PFSK-1 (cell line): ENCODE data around the gene UBAP2.

Experiments
- FOXP2 ChIP-seq: optimal IDR thresholded peaks from 2 replicates; pipeline ENCODE3; 2011; ENCODE audit warnings: borderline replicate concordance, control low read depth, inconsistent platforms; ENCODE audit not compliant: insufficient read depth; ENCODE audit errors: extremely low read length, extremely low read depth
- POLR2AphosphoS5 ChIP-seq: IDR thresholded peaks from 2 replicates; pipeline ENCODE4 v1.6.1; 2012; ENCODE audit warnings: low read depth, mild to moderate bottlenecking, control low read depth, low read length, moderate library complexity
- REST ChIP-seq, 2 experiments: IDR thresholded peaks; 2 replicates each; pipeline versions ENCODE4 v1.6.1 to v1.8.0; 2011 to 2012; ENCODE audit warnings: low read depth in 2 of 2, low read length in 2 of 2, control low read depth in 1 of 2, inconsistent platforms in 1 of 2, mild to moderate bottlenecking in 1 of 2, moderate library complexity in 1 of 2; ENCODE audit not compliant: insufficient read depth in 1 of 2
- SIN3A ChIP-seq: IDR thresholded peaks from 2 replicates; pipeline ENCODE4 v1.6.1; 2012; ENCODE audit warnings: mild to moderate bottlenecking, low read length, moderate library complexity, borderline replicate concordance; ENCODE audit not compliant: insufficient read depth
- TAF1 ChIP-seq: IDR thresholded peaks from 2 replicates; pipeline ENCODE4 v1.6.1; 2012; ENCODE audit warnings: low read length, control low read depth, borderline replicate concordance; ENCODE audit not compliant: insufficient read depth

The UBAP2 gene

GRCh38 chr9:34025062-34025461, 23.6 kb downstream of the UBAP2 start:
- TF ChIP-seq POLR2AphosphoS5, result no peak
- TF ChIP-seq TAF1, result no peak
- no peak for TF ChIP-seq SIN3A
- no peak for TF ChIP-seq FOXP2
- TF ChIP-seq REST (IDR thresholded peaks at IDR 0.05; ENCODE audit: insufficient read depth in 1 of 2, low read depth in 2 of 2, low read length in 2 of 2), result no peak

GRCh38 chr9:34016149-34016548, 32.5 kb downstream of the UBAP2 start:
- no peak for TF ChIP-seq TAF1
- no peak for TF ChIP-seq FOXP2
- no peak for TF ChIP-seq POLR2AphosphoS5
- TF ChIP-seq REST (IDR thresholded peaks at IDR 0.05; ENCODE audit: insufficient read depth in 1 of 2, low read depth in 2 of 2, low read length in 2 of 2), result no peak
- no peak for TF ChIP-seq SIN3A

- TF ChIP-seq SIN3A (no peak), FOXP2 (no peak), REST (IDR thresholded peaks at IDR 0.05; ENCODE audit: insufficient read depth in 1 of 2, low read depth in 2 of 2, low read length in 2 of 2) (no peak)
Observed at GRCh38 chr9:34010979-34011378, 37.7 kb downstream of the UBAP2 start.

- TF ChIP-seq REST (IDR thresholded peaks at IDR 0.05; ENCODE audit: insufficient read depth in 1 of 2, low read depth in 2 of 2, low read length in 2 of 2), result no peak
- TF ChIP-seq FOXP2, result no peak
- TF ChIP-seq SIN3A, result no peak
- no peak for TF ChIP-seq POLR2AphosphoS5
- no peak for TF ChIP-seq TAF1
Observed at GRCh38 chr9:34001951-34002350, 46.7 kb downstream of the UBAP2 start.

- TF ChIP-seq SIN3A, result no peak
- TF ChIP-seq REST (IDR thresholded peaks at IDR 0.05; ENCODE audit: insufficient read depth in 1 of 2, low read depth in 2 of 2, low read length in 2 of 2), result no peak
- TF ChIP-seq TAF1, result no peak
- TF ChIP-seq FOXP2, result no peak
- TF ChIP-seq POLR2AphosphoS5, result no peak
Observed at GRCh38 chr9:34001298-34001697, 47.4 kb downstream of the UBAP2 start.
